IMR-90 (cell line): ENCODE data around the gene GSS. TPM values are rescaled to one million over a fixed set of nuclear protein-coding genes. Genes with fewer than 3 reads are reported as not detected.

Source experiments
- ATAC-seq: fragments of 200-7000 bp; cut with Tn5 transposase; 2 replicates; pipeline ENCODE4 v1.9.1; 2020; ENCODE audit warnings: low read depth, mild to moderate bottlenecking, moderate library complexity
- BruUV-seq: library from RNA; stranded (reverse); fragments of 400-500 nt; replicated peaks from 2 replicates; lab custom pipeline; 2021; lab: Mats Ljungman, UMichigan
- CTCF ChIA-PET: fragments of 300-600 bp; formaldehyde crosslinking; extraction: SDS; loops from one replicate; lab custom pipeline; 2021; ENCODE audit warnings: antibody characterized with exemption; lab: Yijun Ruan, JAX
- POLR2A ChIA-PET: fragments of 300-600 bp; sonication (Branson Sonifier 250); formaldehyde crosslinking; loops from one replicate; lab custom pipeline; 2022; ENCODE audit warnings: antibody characterized with exemption; ENCODE audit not compliant: unreplicated experiment; lab: Charles Lee
- DNase-seq: peaks from one replicate; pipeline ENCODE4 v3.0.0; 2013
- H2AFZ ChIP-seq: replicated peaks from 2 replicates; pipeline ENCODE3; 2013; ENCODE audit warnings: low read length, mild to moderate bottlenecking; ENCODE audit not compliant: poor library complexity
- H2AK5ac ChIP-seq: 2 replicates; pipeline ENCODE4 v1.6.1; 2013; ENCODE audit warnings: low read depth, low read length, inconsistent platforms
- H2AK9ac ChIP-seq: replicated peaks from 2 replicates; pipeline ENCODE3; 2013; ENCODE audit warnings: mild to moderate bottlenecking, low read depth, low read length, moderate library complexity; ENCODE audit not compliant: poor library complexity
- H2BK120ac ChIP-seq: 2 replicates; pipeline ENCODE4 v1.6.1; 2013; ENCODE audit warnings: low read depth, low read length, inconsistent platforms
- H2BK15ac ChIP-seq: 3 replicates; pipeline ENCODE4 v1.6.1; 2013; ENCODE audit warnings: low read depth, low read length, inconsistent platforms
- H2BK20ac ChIP-seq: 2 replicates; pipeline ENCODE4 v1.6.1; 2013; ENCODE audit warnings: low read depth, mild to moderate bottlenecking, inconsistent platforms, low read length, moderate library complexity
- H2BK5ac ChIP-seq: 2 replicates; pipeline ENCODE4 v1.6.1; 2013; ENCODE audit warnings: mild to moderate bottlenecking, low read depth, low read length, inconsistent platforms; ENCODE audit not compliant: poor library complexity, severe bottlenecking
- H3K14ac ChIP-seq: replicated peaks from 2 replicates; pipeline ENCODE4 v1.6.1; 2013; ENCODE audit warnings: low read depth, low read length, inconsistent platforms
- H3K18ac ChIP-seq: 2 replicates; pipeline ENCODE4 v1.6.1; 2013; ENCODE audit warnings: low read depth, low read length, control low read depth
- H3K23ac ChIP-seq: 2 replicates; pipeline ENCODE4 v1.6.1; 2013; ENCODE audit warnings: low read depth, low read length, inconsistent platforms
- H3K27ac ChIP-seq: 2 replicates; pipeline ENCODE4 v1.5.1; 2013; ENCODE audit warnings: mild to moderate bottlenecking, control low read depth, low read length; ENCODE audit not compliant: insufficient read depth
- H3K27me3 ChIP-seq: 2 replicates; pipeline ENCODE4 v1.6.1; 2013; ENCODE audit warnings: low read length; ENCODE audit not compliant: control insufficient read depth, insufficient read depth
- H3K36me3 ChIP-seq: 2 replicates; pipeline ENCODE4 v1.6.1; 2013; ENCODE audit warnings: low read length, mixed read lengths; ENCODE audit not compliant: control insufficient read depth, insufficient read depth
- H3K4ac ChIP-seq: 2 replicates; pipeline ENCODE4 v1.6.1; 2013; ENCODE audit warnings: low read depth, low read length, inconsistent platforms
- H3K4me1 ChIP-seq: 2 replicates; pipeline ENCODE4 v1.6.1; 2013; ENCODE audit warnings: low read length, mixed read lengths; ENCODE audit not compliant: control insufficient read depth, insufficient read depth
- H3K4me2 ChIP-seq: 2 replicates; pipeline ENCODE4 v1.6.1; 2013; ENCODE audit warnings: low read depth, mild to moderate bottlenecking, control low read depth, low read length, moderate library complexity
- H3K4me3 ChIP-seq: 2 replicates; pipeline ENCODE4 v1.5.1; 2013; ENCODE audit warnings: low read depth, mild to moderate bottlenecking, control low read depth, low read length, moderate library complexity; ENCODE audit not compliant: insufficient read depth
- H3K56ac ChIP-seq: 2 replicates; pipeline ENCODE4 v1.6.1; 2013; ENCODE audit warnings: low read length, inconsistent platforms; ENCODE audit not compliant: insufficient read depth; ENCODE audit errors: extremely low read depth
- H3K79me1 ChIP-seq, 2 experiments: 2 replicates each; pipeline ENCODE4 v1.6.1; 2013; ENCODE audit warnings: low read length in 2 of 2, inconsistent platforms in 1 of 2, low read depth in 1 of 2
- H3K9ac ChIP-seq: 2 replicates; pipeline ENCODE4 v1.6.1; 2013; ENCODE audit warnings: low read depth, low read length, control low read depth
- H3K9me1 ChIP-seq: 2 replicates; pipeline ENCODE4 v1.6.1; 2013; ENCODE audit warnings: low read length, inconsistent platforms; ENCODE audit not compliant: insufficient read depth
- H3K9me3 ChIP-seq: 2 replicates; pipeline ENCODE4 v1.6.1; 2013; ENCODE audit warnings: low read length; ENCODE audit not compliant: control insufficient read depth, insufficient read depth
- H4K20me1 ChIP-seq: 2 replicates; pipeline ENCODE4 v1.6.1; 2013; ENCODE audit warnings: low read length, inconsistent platforms; ENCODE audit not compliant: insufficient read depth
- H4K5ac ChIP-seq: 2 replicates; pipeline ENCODE4 v1.6.1; 2013; ENCODE audit warnings: mild to moderate bottlenecking, low read depth, low read length, control low read depth
- H4K8ac ChIP-seq, 2 experiments: 2 replicates each; pipeline ENCODE4 v1.6.1; 2013; ENCODE audit warnings: low read depth in 2 of 2, low read length in 2 of 2, control low read depth in 1 of 2, inconsistent platforms in 1 of 2
- H4K91ac ChIP-seq: 2 replicates; pipeline ENCODE4 v1.6.1; 2013; ENCODE audit warnings: low read depth, low read length, inconsistent platforms; ENCODE audit not compliant: insufficient read depth
- RCOR1 ChIP-seq: IDR thresholded peaks from 2 replicates; pipeline ENCODE4 v1.6.1; 2012; ENCODE audit warnings: mild to moderate bottlenecking, low read length, improper control_type of control experiment; ENCODE audit not compliant: insufficient replicate concordance
- SMC3 ChIP-seq: fragments of 150-350 bp; IDR thresholded peaks from 2 replicates; pipeline ENCODE4 v1.6.1; 2016; ENCODE audit warnings: low read depth, mild to moderate bottlenecking, antibody characterized with exemption, low read length, moderate library complexity
- WGBS, 2 experiments: methylation state at CpG; one replicate each; pipeline versions ENCODE4 v1.1.5 to v1.1.7; 2013; ENCODE audit warnings: missing lambda C conversion rate in 2 of 2; ENCODE audit not compliant: insufficient read length in 1 of 2; ENCODE audit errors: extremely low coverage in 2 of 2; 5-methylcytosine and 5-hydroxymethylcytosine counted together
- dilution Hi-C: fragments of 300-500 bp; cut with HindIII; formaldehyde crosslinking; loops from one replicate; pipeline ENCODE4 v1.14.3; 2018; ENCODE audit warnings: low sequenced_read_pairs; ENCODE audit not compliant: unreplicated experiment
- in situ Hi-C: fragments of 300-500 bp; cut with MboI; formaldehyde crosslinking; loops from 3 replicates; pipeline ENCODE4 v1.14.3; 2019; ENCODE audit warnings: low sequenced_read_pairs, inconsistent platforms, mixed read lengths
- intact Hi-C: fragments of 100-400 bp; cut with micrococcal nuclease; formaldehyde crosslinking; loops from 2 replicates; pipeline ENCODE4 v1.10.0; 2022
- polyA plus RNA-seq, 3 experiments: library from polyadenylated mRNA; depleted of rRNA; stranded (reverse); fragments of >200 nt; gene quantifications; 2 replicates each; pipeline ENCODE4 v1.2.3, GENCODE V29; 2012; ENCODE audit warnings: low replicate concordance in 1 of 3
- total RNA-seq: library from RNA; depleted of rRNA; stranded (reverse); fragments of >200 nt; gene quantifications from 2 replicates; pipeline ENCODE4 v1.2.3, GENCODE V29; 2012
- TF ChIP-seq, protein P1 (sequence below): fragments of 150-350 bp; IDR thresholded peaks from 2 replicates; pipeline ENCODE4 v1.6.1; 2016; ENCODE audit warnings: low read depth, mild to moderate bottlenecking, low read length, moderate library complexity, borderline replicate concordance

GSS gene
- total and polyA plus RNA-seq, 2 of the 4 experiments (the other 2 are of a cell fraction): 73.7 to 90.0 TPM

- dilution Hi-C loops (no loop called here), in situ Hi-C loops (no loop called here), intact Hi-C loops (no loop called here)
- Histone ChIP-seq H3K9ac (no peak overlapping the region), H3K14ac (no peak overlapping the region), H3K79me1 (no peaks in the 10 kb centered on the region; a peak in 1 of 4 replicates), H3K18ac (no peak overlapping the region), H2BK5ac (no peak overlapping the region), H2AFZ (no peak overlapping the region), H3K56ac (no peak overlapping the region), H3K36me3 (peaks cover 36% of the 10 kb centered on the region), H2AK9ac (no peak overlapping the region), H3K9me1 (peaks cover 5% of the 10 kb centered on the region), H3K27ac (no peak overlapping the region), H3K23ac (no peak overlapping the region), H3K27me3 (no peaks in the 10 kb centered on the region), H3K9me3 (no peaks in the 10 kb centered on the region), H4K8ac (no peak overlapping the region), H3K4me3 (no peak overlapping the region), H3K4me2 (no peak overlapping the region), H4K5ac (no peak overlapping the region), H2BK15ac (no peak overlapping the region), H2BK20ac (no peak overlapping the region), H2AK5ac (no peak overlapping the region), H4K91ac (no peak overlapping the region), H4K20me1 (no peaks in the 10 kb centered on the region), H2BK120ac (no peak overlapping the region), H3K4me1 (no peaks in the 10 kb centered on the region; the same call in 1 of the 2 replicates), H3K4ac (no peak overlapping the region)
- TF ChIP-seq RCOR1: no peak
- TF ChIP-seq, protein P1, sequence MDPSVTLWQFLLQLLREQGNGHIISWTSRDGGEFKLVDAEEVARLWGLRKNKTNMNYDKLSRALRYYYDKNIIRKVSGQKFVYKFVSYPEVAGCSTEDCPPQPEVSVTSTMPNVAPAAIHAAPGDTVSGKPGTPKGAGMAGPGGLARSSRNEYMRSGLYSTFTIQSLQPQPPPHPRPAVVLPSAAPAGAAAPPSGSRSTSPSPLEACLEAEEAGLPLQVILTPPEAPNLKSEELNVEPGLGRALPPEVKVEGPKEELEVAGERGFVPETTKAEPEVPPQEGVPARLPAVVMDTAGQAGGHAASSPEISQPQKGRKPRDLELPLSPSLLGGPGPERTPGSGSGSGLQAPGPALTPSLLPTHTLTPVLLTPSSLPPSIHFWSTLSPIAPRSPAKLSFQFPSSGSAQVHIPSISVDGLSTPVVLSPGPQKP: no peak
- TF ChIP-seq SMC3: no peak
- BruUV-seq: no TSS peak
- ATAC-seq (no peak; the same call in 1 of the 2 replicates), DNase-seq (peak; percentile 5)
- WGBS, 2 experiments: no CpG with 5 or more reads among the region's 1 CpG
- CTCF ChIA-PET: interaction anchor here (1.4 kb wide), 1 partner anchor 628 kb away, joined by 3 read pairs; no protein-coding TSS in a partner anchor
- POLR2A ChIA-PET: no interaction called here
Observed at GRCh38 chr20:34940081-34940481, 15.5 kb downstream of the GSS start.
